Thoracic aorta (tissue), 2 donors: ENCODE data around the gene B4GALNT3. TPM values are rescaled to one million over a fixed set of nuclear protein-coding genes. Genes with fewer than 3 reads are reported as not detected.
A peak's percentile ranks its signal among the peaks of the same experiment; 100 is the strongest.

ENCODE experiments used
- ATAC-seq: fragments of 150-250 bp; one replicate; pipeline ENCODE4 v1.8.0; 2017; ENCODE audit warnings: low read depth; ENCODE audit not compliant: insufficient number of reproducible peaks, low FRiP score
- DNase-seq: peaks from one replicate; pipeline ENCODE4 v3.0.0-alpha.2; 2020; ENCODE audit warnings: low spot score
- H3K27ac ChIP-seq, 2 donors: fragments of 200-600 bp; sonication (generic); 1 replicate in 1 of 2; 2 replicates in 1 of 2; pipeline ENCODE4 v1.5.1; 2016; ENCODE audit warnings: mild to moderate bottlenecking in 2 of 2, moderate library complexity in 2 of 2
- H3K27me3 ChIP-seq: fragments of 200-600 bp; sonication (generic); replicated peaks from 2 replicates; pipeline ENCODE4 v1.6.0; 2016; ENCODE audit warnings: mild to moderate bottlenecking; ENCODE audit not compliant: insufficient read depth
- H3K36me3 ChIP-seq: fragments of 200-600 bp; sonication (generic); one replicate; pipeline ENCODE4 v1.5.1; 2016
- H3K4me1 ChIP-seq, 2 donors: fragments of 200-600 bp; sonication (generic); 1 replicate in 1 of 2; 2 replicates in 1 of 2; pipeline versions ENCODE4 v1.5.1 to v1.6.0; 2016; ENCODE audit warnings: low read depth in 2 of 2, mild to moderate bottlenecking in 1 of 2; ENCODE audit not compliant: control insufficient read depth in 1 of 2
- H3K4me3 ChIP-seq: fragments of 200-600 bp; sonication (generic); 2 replicates; pipeline ENCODE4 v1.5.1; 2016; ENCODE audit warnings: mild to moderate bottlenecking
- H3K9me3 ChIP-seq: fragments of 200-600 bp; sonication (generic); 2 replicates; pipeline ENCODE4 v1.5.1; 2016
- CTCF ChIP-seq: fragments of 200-600 bp; sonication (generic); IDR thresholded peaks from one replicate; pipeline ENCODE4 v1.5.1; 2019; ENCODE audit warnings: antibody characterized with exemption
- total RNA-seq, 2 donors: library from RNA; depleted of rRNA; stranded (reverse); fragments of >200 nt; gene quantifications; one replicate each; pipeline versions ENCODE4 v1.1.0 to v1.2.3, GENCODE V29; 2016

The B4GALNT3 gene
- total RNA-seq, 2 donors from 2014 or later = 16.8 to 22.3 TPM

- ATAC-seq (no peak), DNase-seq (no peak)
- Histone ChIP-seq H3K27me3 (no peaks in the 10 kb centered on the region), H3K9me3 (no peaks in the 10 kb centered on the region), H3K4me3 (no peak overlapping the region), H3K27ac (no peak overlapping the region), H3K4me1 (peaks cover 5 to 32% of the 10 kb centered on the region in 2 donors), H3K36me3 (peaks cover 4% of the 10 kb centered on the region)
- no peak for TF ChIP-seq CTCF
Observed at GRCh38 chr12:544941-545635, 85.3 kb downstream of the B4GALNT3 start.

DNA sequence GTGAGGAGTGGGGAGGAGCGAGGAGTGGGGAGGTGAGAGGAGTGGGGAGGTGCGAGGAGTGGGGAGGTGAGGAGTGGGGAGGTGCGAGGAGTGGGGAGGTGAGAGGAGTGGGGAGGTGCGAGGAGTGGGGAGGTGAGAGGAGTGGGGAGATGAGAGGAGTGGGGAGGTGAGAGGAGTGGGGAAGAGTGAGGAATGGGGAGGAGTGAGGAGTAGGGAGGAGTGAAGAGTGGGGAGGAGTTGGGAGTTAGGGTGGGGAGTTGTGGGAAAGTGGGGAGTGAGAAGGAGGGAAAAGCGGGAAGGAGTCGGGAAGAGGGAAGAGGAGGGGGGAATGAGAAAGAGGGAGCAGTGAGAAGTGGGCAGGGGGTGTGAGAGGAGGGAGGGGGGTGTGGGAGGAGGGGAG is 86.1 kb downstream of the B4GALNT3 start:
- Histone ChIP-seq H3K36me3 (peaks cover 10% of the 10 kb centered on the region), H3K4me3 (no peak overlapping the region), H3K9me3 (no peaks in the 10 kb centered on the region), H3K27me3 (no peaks in the 10 kb centered on the region), H3K4me1 (peaks cover 5 to 39% of the 10 kb centered on the region in 2 donors), H3K27ac (no peak overlapping the region)
- no peak for DNase-seq
- no peak for TF ChIP-seq CTCF
- no peak for ATAC-seq

DNA sequence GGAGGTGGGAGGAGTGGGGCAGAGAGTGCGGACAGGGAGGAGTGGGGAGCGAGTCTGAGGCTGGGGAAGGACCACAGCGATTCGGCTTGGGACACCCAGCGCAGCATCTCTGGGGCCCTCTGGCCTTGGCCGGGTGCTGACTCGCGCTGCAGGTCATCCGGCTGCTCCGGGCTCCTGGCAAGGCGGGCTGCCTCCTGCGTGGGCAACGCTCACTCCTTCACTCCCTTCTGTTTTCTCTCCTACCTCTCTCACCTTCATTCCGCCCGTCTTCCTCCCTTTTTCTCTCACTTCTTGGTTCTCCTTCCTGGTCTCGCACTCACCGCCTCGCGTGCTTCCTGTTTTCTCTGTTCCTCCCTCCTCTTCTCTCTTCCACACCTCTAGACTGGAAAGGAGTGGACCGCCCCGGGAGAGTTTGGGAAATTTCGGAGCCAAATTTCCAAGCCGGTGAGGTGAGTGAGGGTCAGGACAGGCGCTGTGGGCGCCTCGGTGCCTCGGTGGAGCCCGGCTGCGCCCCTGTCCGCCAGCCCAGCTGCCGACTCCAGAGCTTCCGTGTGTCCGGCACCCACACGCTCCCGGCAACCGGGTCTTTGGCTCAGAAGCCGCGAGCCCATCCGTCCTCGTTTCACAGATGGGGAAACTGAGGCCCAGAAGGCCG is 86.7 kb downstream of the B4GALNT3 start:
- H3K9me3 ChIP-seq = no peaks in the 10 kb centered on the region
- peaks cover 1 to 39% of the 10 kb centered on the region in 2 donors for H3K4me1 ChIP-seq
- peaks cover 11% of the 10 kb centered on the region for H3K36me3 ChIP-seq
- ATAC-seq (no peak), DNase-seq (no peak)
- H3K27ac ChIP-seq = no peak overlapping the region
- H3K27me3 ChIP-seq = no peaks in the 10 kb centered on the region
- TF ChIP-seq CTCF = no peak
- no peak overlapping the region for H3K4me3 ChIP-seq

GRCh38 chr12:546920-547845 is 87.4 kb downstream of the B4GALNT3 start:
- Histone ChIP-seq H3K36me3 (peaks cover 11% of the 10 kb centered on the region), H3K27ac (no peak overlapping the region), H3K4me3 (no peak overlapping the region), H3K27me3 (no peaks in the 10 kb centered on the region), H3K9me3 (no peaks in the 10 kb centered on the region), H3K4me1 (peaks cover 0 to 42% of the 10 kb centered on the region in 2 donors)
- no peak for DNase-seq
- peak; percentile 99 for TF ChIP-seq CTCF
- ATAC-seq = no peak
